HepG2 (cell line): ENCODE data around the gene MYO19. TPM values are rescaled to one million over a fixed set of nuclear protein-coding genes. Genes with fewer than 3 reads are reported as not detected.

Experiments used
- IKZF4 ChIP-seq: sonication (generic); formaldehyde crosslinking; IDR thresholded peaks from 2 replicates; pipeline ENCODE4 v1.5.1; 2020; ENCODE audit warnings: borderline replicate concordance, mild to moderate bottlenecking, low read depth, missing genetic modification reagents; ENCODE audit errors: not compliant biosample characterization
- KLF12 ChIP-seq: sonication (generic); formaldehyde crosslinking; IDR thresholded peaks from 2 replicates; pipeline ENCODE4 v1.4.0; 2020; ENCODE audit warnings: missing genetic modification reagents, borderline replicate concordance
- MTA3 ChIP-seq: sonication (generic); formaldehyde crosslinking; IDR thresholded peaks from 2 replicates; pipeline ENCODE4 v1.4.0; 2020; ENCODE audit warnings: missing genetic modification reagents
- MYC ChIP-seq: sonication (generic); formaldehyde crosslinking; IDR thresholded peaks from 2 replicates; pipeline ENCODE4 v1.9.0; 2021; ENCODE audit warnings: missing genetic modification reagents, borderline replicate concordance
- NFYB ChIP-seq: sonication (generic); formaldehyde crosslinking; IDR thresholded peaks from 2 replicates; pipeline ENCODE4 v1.4.0; 2020; ENCODE audit warnings: missing genetic modification reagents
- NKX3-1 ChIP-seq: sonication (generic); formaldehyde crosslinking; IDR thresholded peaks from 2 replicates; pipeline ENCODE4 v1.5.0; 2020; ENCODE audit warnings: missing genetic modification reagents
- PAWR ChIP-seq: sonication (generic); formaldehyde crosslinking; IDR thresholded peaks from 2 replicates; pipeline ENCODE4 v1.4.0; 2020; ENCODE audit warnings: missing genetic modification reagents, mild to moderate bottlenecking, borderline replicate concordance
- RBAK ChIP-seq: sonication (generic); formaldehyde crosslinking; IDR thresholded peaks from 2 replicates; pipeline ENCODE4 v1.5.1; 2020; ENCODE audit warnings: mild to moderate bottlenecking, missing genetic modification reagents
- RXRB ChIP-seq: IDR thresholded peaks from 2 replicates; pipeline ENCODE4 v1.6.1; 2016; ENCODE audit warnings: borderline replicate concordance, missing genetic modification reagents, missing compliant biosample characterization
- TBL1XR1 ChIP-seq: fragments of 150-350 bp; IDR thresholded peaks from 2 replicates; pipeline ENCODE4 v1.6.1; 2014; ENCODE audit warnings: borderline replicate concordance, low read length; ENCODE audit not compliant: partially characterized antibody
- TSC22D2 ChIP-seq: sonication (generic); formaldehyde crosslinking; IDR thresholded peaks from 2 replicates; pipeline ENCODE4 v1.5.1; 2020; ENCODE audit warnings: missing genetic modification reagents, mild to moderate bottlenecking, borderline replicate concordance
- ZNF367 ChIP-seq: sonication (generic); formaldehyde crosslinking; IDR thresholded peaks from 2 replicates; pipeline ENCODE4 v1.4.0; 2020; ENCODE audit warnings: missing genetic modification reagents, borderline replicate concordance
- ZNF563 ChIP-seq: sonication (generic); formaldehyde crosslinking; IDR thresholded peaks from 2 replicates; pipeline ENCODE4 v1.8.0; 2022; ENCODE audit warnings: mild to moderate bottlenecking, moderate library complexity, missing genetic modification reagents
- polyA plus RNA-seq, 8 experiments: library from polyadenylated mRNA; depleted of rRNA in 3 of 8; stranded (reverse) in 7 of 8; unstranded in 1 of 8; fragments of >200 nt; fragmentation: Illumina TruSeq in 4 of 8; extraction: Trizol in 4 of 8; gene quantifications; 2 replicates each; pipeline versions ENCODE4 v1.2.1 to v1.2.3, GENCODE V29; 2011 to 2016; ENCODE audit warnings: low read depth in 4 of 8, missing spikeins in 1 of 8, mixed read lengths in 1 of 8; ENCODE audit not compliant: insufficient read depth in 1 of 8
- total RNA-seq, 5 experiments: library from RNA; depleted of rRNA; stranded (reverse); fragments of >200 nt; fragmentation: Illumina TruSeq; extraction: Trizol; gene quantifications; 2 replicates each; pipeline ENCODE4 v1.2.3, GENCODE V29; 2016; ENCODE audit warnings: low read depth in 1 of 5
- TF ChIP-seq, protein P1 (sequence below): sonication (generic); formaldehyde crosslinking; IDR thresholded peaks from 2 replicates; pipeline ENCODE4 v1.4.0; 2020; ENCODE audit warnings: missing genetic modification reagents
- TF ChIP-seq, protein P2 (sequence below): IDR thresholded peaks from 2 replicates; pipeline ENCODE4 v1.6.1; 2012; ENCODE audit warnings: inconsistent platforms
- TF ChIP-seq, protein P3 (sequence below), 2 experiments: IDR thresholded peaks; 2 replicates each; pipeline ENCODE4 v1.6.1; 2011 to 2012; ENCODE audit warnings: low read length in 2 of 2, borderline replicate concordance in 1 of 2, low read depth in 1 of 2, mild to moderate bottlenecking in 1 of 2, moderate library complexity in 1 of 2
- TF ChIP-seq, protein P4 (sequence below): sonication (generic); formaldehyde crosslinking; IDR thresholded peaks from 2 replicates; pipeline ENCODE4 v1.4.0; 2020; ENCODE audit warnings: missing genetic modification reagents, borderline replicate concordance
- TF ChIP-seq, protein P5 (sequence below): sonication (generic); formaldehyde crosslinking; IDR thresholded peaks from 2 replicates; pipeline ENCODE4 v1.9.0; 2021; ENCODE audit warnings: missing genetic modification reagents, mild to moderate bottlenecking, borderline replicate concordance

MYO19 gene
- total and polyA plus RNA-seq, 2 of the 13 experiments (the other 11 are each of a cell fraction or from before 2014, with no cell fraction given): 75.7 to 82.3 TPM

DNA sequence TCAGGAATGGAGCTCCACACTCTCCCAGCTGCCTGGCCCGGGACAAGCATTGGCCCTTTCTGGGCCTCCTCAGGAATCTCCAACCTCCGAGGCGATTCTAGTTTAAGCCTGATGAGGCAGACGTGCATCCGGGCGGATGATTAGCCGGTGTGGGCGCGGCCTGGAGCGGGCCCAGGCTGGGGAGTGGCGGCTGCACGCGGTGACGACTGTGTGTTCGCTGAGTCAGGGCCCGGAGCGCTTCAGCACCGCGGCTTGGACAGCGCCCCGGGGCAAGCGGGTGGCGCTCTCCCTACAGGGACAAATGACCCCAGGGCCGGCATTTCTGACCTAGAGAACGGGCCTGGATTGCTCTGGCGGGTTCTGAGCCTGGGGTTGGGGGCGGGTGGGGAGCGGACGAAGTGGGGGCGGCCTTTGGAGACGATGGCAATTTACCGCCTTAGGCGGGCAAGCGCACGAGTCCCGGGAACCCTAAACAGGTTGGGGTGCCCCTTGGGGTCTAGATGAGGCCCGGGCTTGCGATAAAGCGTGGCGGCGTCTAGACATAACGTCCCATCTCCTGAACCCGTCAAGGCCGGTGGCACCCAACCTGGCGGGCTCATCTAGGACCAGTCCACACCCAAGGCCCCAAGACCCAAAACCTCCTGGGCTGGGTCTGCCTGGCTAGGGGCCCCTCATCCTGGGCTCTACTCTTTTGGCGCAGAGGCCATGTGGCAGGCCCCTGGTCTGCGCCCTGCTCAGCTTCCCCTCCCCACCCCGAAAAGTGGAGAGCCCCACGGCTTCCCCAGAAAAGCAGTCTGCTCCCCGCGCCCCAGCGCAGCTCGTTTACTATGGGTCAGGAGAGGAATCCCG lies 70.5 kb downstream of the MYO19 start (continued):
- TF ChIP-seq ZNF563 (CRISPR knock-in tag): peak; percentile 44; the same call in 1 of the 2 replicates
- no peak for TF ChIP-seq NFYB (CRISPR knock-in tag)
- TF ChIP-seq MYC (CRISPR knock-in tag): peak; percentile 45; the same call in 1 of the 2 replicates
- TF ChIP-seq, protein P1, sequence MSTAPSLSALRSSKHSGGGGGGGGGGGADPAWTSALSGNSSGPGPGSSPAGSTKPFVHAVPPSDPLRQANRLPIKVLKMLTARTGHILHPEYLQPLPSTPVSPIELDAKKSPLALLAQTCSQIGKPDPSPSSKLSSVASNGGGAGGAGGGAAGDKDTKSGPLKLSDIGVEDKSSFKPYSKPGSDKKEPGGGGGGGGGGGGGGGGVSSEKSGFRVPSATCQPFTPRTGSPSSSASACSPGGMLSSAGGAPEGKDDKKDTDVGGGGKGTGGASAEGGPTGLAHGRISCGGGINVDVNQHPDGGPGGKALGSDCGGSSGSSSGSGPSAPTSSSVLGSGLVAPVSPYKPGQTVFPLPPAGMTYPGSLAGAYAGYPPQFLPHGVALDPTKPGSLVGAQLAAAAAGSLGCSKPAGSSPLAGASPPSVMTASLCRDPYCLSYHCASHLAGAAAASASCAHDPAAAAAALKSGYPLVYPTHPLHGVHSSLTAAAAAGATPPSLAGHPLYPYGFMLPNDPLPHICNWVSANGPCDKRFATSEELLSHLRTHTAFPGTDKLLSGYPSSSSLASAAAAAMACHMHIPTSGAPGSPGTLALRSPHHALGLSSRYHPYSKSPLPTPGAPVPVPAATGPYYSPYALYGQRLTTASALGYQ (CRISPR knock-in tag): 0 out of 2 replicates have a peak, but pooled peaks have one; percentile 25
- TF ChIP-seq RXRB: peak; percentile 40; the same call in 1 of the 2 replicates
- peak; percentile 61; the same call in 1 of the 2 replicates for TF ChIP-seq NKX3-1 (CRISPR knock-in tag)
- TF ChIP-seq PAWR (CRISPR knock-in tag): no peak
- TF ChIP-seq, protein P2, sequence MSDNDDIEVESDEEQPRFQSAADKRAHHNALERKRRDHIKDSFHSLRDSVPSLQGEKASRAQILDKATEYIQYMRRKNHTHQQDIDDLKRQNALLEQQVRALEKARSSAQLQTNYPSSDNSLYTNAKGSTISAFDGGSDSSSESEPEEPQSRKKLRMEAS: 0 out of 2 replicates have a peak, but pooled peaks have one; percentile 24
- no peak for TF ChIP-seq TBL1XR1
- peak; percentile 88; the same call in 1 of the 2 replicates for TF ChIP-seq TSC22D2 (CRISPR knock-in tag)
- TF ChIP-seq RBAK (CRISPR knock-in tag): no peak
- TF ChIP-seq, protein P3, sequence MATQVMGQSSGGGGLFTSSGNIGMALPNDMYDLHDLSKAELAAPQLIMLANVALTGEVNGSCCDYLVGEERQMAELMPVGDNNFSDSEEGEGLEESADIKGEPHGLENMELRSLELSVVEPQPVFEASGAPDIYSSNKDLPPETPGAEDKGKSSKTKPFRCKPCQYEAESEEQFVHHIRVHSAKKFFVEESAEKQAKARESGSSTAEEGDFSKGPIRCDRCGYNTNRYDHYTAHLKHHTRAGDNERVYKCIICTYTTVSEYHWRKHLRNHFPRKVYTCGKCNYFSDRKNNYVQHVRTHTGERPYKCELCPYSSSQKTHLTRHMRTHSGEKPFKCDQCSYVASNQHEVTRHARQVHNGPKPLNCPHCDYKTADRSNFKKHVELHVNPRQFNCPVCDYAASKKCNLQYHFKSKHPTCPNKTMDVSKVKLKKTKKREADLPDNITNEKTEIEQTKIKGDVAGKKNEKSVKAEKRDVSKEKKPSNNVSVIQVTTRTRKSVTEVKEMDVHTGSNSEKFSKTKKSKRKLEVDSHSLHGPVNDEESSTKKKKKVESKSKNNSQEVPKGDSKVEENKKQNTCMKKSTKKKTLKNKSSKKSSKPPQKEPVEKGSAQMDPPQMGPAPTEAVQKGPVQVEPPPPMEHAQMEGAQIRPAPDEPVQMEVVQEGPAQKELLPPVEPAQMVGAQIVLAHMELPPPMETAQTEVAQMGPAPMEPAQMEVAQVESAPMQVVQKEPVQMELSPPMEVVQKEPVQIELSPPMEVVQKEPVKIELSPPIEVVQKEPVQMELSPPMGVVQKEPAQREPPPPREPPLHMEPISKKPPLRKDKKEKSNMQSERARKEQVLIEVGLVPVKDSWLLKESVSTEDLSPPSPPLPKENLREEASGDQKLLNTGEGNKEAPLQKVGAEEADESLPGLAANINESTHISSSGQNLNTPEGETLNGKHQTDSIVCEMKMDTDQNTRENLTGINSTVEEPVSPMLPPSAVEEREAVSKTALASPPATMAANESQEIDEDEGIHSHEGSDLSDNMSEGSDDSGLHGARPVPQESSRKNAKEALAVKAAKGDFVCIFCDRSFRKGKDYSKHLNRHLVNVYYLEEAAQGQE (IDR thresholded peaks at IDR 0.05; ENCODE audit: borderline replicate concordance in 1 of 2, low read depth in 1 of 2, low read length in 2 of 2): peak; percentile 87 to 97
- TF ChIP-seq IKZF4 (CRISPR knock-in tag): no peak
- TF ChIP-seq, protein P4, sequence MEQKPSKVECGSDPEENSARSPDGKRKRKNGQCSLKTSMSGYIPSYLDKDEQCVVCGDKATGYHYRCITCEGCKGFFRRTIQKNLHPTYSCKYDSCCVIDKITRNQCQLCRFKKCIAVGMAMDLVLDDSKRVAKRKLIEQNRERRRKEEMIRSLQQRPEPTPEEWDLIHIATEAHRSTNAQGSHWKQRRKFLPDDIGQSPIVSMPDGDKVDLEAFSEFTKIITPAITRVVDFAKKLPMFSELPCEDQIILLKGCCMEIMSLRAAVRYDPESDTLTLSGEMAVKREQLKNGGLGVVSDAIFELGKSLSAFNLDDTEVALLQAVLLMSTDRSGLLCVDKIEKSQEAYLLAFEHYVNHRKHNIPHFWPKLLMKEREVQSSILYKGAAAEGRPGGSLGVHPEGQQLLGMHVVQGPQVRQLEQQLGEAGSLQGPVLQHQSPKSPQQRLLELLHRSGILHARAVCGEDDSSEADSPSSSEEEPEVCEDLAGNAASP (CRISPR knock-in tag): 0 out of 2 replicates have a peak, but pooled peaks have one; percentile 28
- 0 out of 2 replicates have a peak, but pooled peaks have one; percentile 43 for TF ChIP-seq KLF12
- TF ChIP-seq, protein P5, sequence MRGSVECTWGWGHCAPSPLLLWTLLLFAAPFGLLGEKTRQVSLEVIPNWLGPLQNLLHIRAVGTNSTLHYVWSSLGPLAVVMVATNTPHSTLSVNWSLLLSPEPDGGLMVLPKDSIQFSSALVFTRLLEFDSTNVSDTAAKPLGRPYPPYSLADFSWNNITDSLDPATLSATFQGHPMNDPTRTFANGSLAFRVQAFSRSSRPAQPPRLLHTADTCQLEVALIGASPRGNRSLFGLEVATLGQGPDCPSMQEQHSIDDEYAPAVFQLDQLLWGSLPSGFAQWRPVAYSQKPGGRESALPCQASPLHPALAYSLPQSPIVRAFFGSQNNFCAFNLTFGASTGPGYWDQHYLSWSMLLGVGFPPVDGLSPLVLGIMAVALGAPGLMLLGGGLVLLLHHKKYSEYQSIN (CRISPR knock-in tag): no peak
- TF ChIP-seq ZNF367 (CRISPR knock-in tag): no peak
- no peak for TF ChIP-seq MTA3 (CRISPR knock-in tag)
